B cell (primary cell): Measurements from ENCODE around the gene OR2T33.

Experiments
- EZH2 ChIP-seq: IDR thresholded peaks from 2 replicates; pipeline ENCODE4 v1.6.1; 2012; ENCODE audit warnings: borderline replicate concordance, low read depth, mild to moderate bottlenecking, moderate library complexity, low read length; ENCODE audit not compliant: insufficient read depth, poor library complexity, severe bottlenecking
- TF ChIP-seq, protein P1 (sequence below): fragments of 200-600 bp; IDR thresholded peaks from one replicate; pipeline ENCODE4 v1.8.0; 2022; ENCODE audit warnings: antibody characterized with exemption, mild to moderate bottlenecking

DNA sequence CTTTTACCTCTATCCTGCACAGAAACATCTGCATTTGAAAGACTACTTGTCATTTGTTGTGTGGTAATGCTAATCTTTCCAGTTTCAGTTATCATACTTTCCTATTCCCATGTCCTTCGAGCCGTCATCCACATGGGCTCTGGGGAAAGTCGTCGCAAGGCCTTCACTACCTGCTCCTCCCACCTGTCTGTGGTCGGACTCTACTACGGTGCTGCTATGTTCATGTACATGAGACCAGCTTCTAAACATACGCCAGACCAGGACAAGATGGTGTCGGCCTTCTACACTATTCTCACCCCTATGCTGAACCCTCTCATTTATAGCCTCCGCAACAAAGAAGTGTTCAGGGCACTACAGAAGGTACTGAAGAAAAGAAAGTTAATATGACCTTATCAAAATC lies 38.3 kb downstream of the OR2T33 start:
- TF ChIP-seq, protein P1, sequence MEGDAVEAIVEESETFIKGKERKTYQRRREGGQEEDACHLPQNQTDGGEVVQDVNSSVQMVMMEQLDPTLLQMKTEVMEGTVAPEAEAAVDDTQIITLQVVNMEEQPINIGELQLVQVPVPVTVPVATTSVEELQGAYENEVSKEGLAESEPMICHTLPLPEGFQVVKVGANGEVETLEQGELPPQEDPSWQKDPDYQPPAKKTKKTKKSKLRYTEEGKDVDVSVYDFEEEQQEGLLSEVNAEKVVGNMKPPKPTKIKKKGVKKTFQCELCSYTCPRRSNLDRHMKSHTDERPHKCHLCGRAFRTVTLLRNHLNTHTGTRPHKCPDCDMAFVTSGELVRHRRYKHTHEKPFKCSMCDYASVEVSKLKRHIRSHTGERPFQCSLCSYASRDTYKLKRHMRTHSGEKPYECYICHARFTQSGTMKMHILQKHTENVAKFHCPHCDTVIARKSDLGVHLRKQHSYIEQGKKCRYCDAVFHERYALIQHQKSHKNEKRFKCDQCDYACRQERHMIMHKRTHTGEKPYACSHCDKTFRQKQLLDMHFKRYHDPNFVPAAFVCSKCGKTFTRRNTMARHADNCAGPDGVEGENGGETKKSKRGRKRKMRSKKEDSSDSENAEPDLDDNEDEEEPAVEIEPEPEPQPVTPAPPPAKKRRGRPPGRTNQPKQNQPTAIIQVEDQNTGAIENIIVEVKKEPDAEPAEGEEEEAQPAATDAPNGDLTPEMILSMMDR: no peak
- TF ChIP-seq EZH2: no peak
